CD4-positive, alpha-beta T cell treated with Interleukin-12 subunit alpha and Interleukin-12 subunit beta, for 1 hour (primary cell): Measurements from ENCODE around the gene TBC1D14.
"Not testable (repeated sequence)": the region's sequence is repeated elsewhere in the genome, so short reads cannot be mapped to it uniquely, and the experiment has no call there.

Experiments used
- DNase-seq: peaks from one replicate; pipeline ENCODE4 v3.0.0-alpha.2; 2020

The TBC1D14 gene

GRCh38 chr4:6909113-6909969, at the start of gene TBC1D14:
Gene TBC1D14 (plus strand): TSS chr4:6909826. CDS start chr4:6923390, 13,564 bp downstream.
- peak; percentile 89 for DNase-seq

- DNase-seq: no peak
Measured at GRCh38 chr4:6868386-6868785, 41.2 kb upstream of the TBC1D14 start.

- no peak for DNase-seq
Measured at GRCh38 chr4:6869944-6870343, 39.7 kb upstream of the TBC1D14 start.

GRCh38 chr4:6873291-6873690, 36.3 kb upstream of the TBC1D14 start:
- no peak for DNase-seq

- peak; percentile 80 for DNase-seq
Measured at GRCh38 chr4:6873792-6874461, 35.7 kb upstream of the TBC1D14 start.

- no peak for DNase-seq
Measured at GRCh38 chr4:6874981-6875380, 34.6 kb upstream of the TBC1D14 start.

- peak; percentile 16 for DNase-seq
Measured at GRCh38 chr4:6875431-6875831, 34.2 kb upstream of the TBC1D14 start.

- DNase-seq: no peak
Measured at GRCh38 chr4:6876440-6876839, 33.2 kb upstream of the TBC1D14 start.

GRCh38 chr4:6877067-6877466, 32.6 kb upstream of the TBC1D14 start:
- DNase-seq: no peak

GRCh38 chr4:6878451-6879059, 31.1 kb upstream of the TBC1D14 start:
- DNase-seq: no peak

- no peak for DNase-seq
Measured at GRCh38 chr4:6880691-6881090, 28.9 kb upstream of the TBC1D14 start.

GRCh38 chr4:6881908-6882307, 27.7 kb upstream of the TBC1D14 start:
- DNase-seq: no peak

GRCh38 chr4:6884341-6884870, 25.2 kb upstream of the TBC1D14 start:
- no peak for DNase-seq

- peak; percentile 32 for DNase-seq
Measured at GRCh38 chr4:6885953-6886557, 23.6 kb upstream of the TBC1D14 start.

- no peak for DNase-seq
Measured at GRCh38 chr4:6886886-6887285, 22.7 kb upstream of the TBC1D14 start.

- no peak for DNase-seq
Measured at GRCh38 chr4:6887591-6888371, 21.8 kb upstream of the TBC1D14 start.

GRCh38 chr4:6888506-6889071, 21.0 kb upstream of the TBC1D14 start:
- DNase-seq: no peak

GRCh38 chr4:6889101-6889735, 20.4 kb upstream of the TBC1D14 start:
- DNase-seq: no peak

- no peak for DNase-seq
Measured at GRCh38 chr4:6889736-6890324, 19.8 kb upstream of the TBC1D14 start.

- DNase-seq: no peak
Measured at GRCh38 chr4:6890358-6890757, 19.3 kb upstream of the TBC1D14 start.

- DNase-seq: not testable (repeated sequence)
Measured at GRCh38 chr4:6890971-6891370, 18.7 kb upstream of the TBC1D14 start.
